MCF 10A (cell line): ENCODE measurements around the gene SF3B3. TPM values are rescaled to one million over a fixed set of nuclear protein-coding genes. Genes with fewer than 3 reads are reported as not detected.

Source experiments
- BruUV-seq: library from RNA; stranded (reverse); fragments of 400-500 nt; replicated peaks from 2 replicates; lab custom pipeline; 2021; lab: Mats Ljungman, UMichigan
- CTCF ChIA-PET: fragments of 300-600 bp; sonication (Branson Sonifier 250); formaldehyde crosslinking; extraction: SDS; loops from one replicate; lab custom pipeline; 2021; ENCODE audit warnings: antibody characterized with exemption, inconsistent platforms; lab: Yijun Ruan, JAX
- POLR2A ChIA-PET: fragments of 300-600, 350-650 bp; sonication (Branson Sonifier 250); formaldehyde crosslinking; extraction: SDS; loops from one replicate; lab custom pipeline; 2020; ENCODE audit warnings: antibody characterized with exemption, inconsistent platforms; lab: Yijun Ruan, JAX
- DNase-seq: peaks from one replicate; pipeline ENCODE4 v3.0.0-alpha.2; 2018; ENCODE audit not compliant: unreplicated experiment
- H3K27ac Mint-ChIP-seq: one replicate; pipeline ENCODE4 v1.8.0; 2022; ENCODE audit warnings: mild to moderate bottlenecking, low read depth, mixed read lengths; ENCODE audit not compliant: unreplicated experiment
- H3K27me3 Mint-ChIP-seq: one replicate; pipeline ENCODE4 v1.8.0; 2022; ENCODE audit warnings: mixed read lengths; ENCODE audit not compliant: insufficient read depth, unreplicated experiment
- H3K36me3 Mint-ChIP-seq: one replicate; pipeline ENCODE4 v1.8.0; 2022; ENCODE audit warnings: mild to moderate bottlenecking, moderate library complexity, mixed read lengths; ENCODE audit not compliant: insufficient read depth, unreplicated experiment
- H3K4me1 Mint-ChIP-seq: one replicate; pipeline ENCODE4 v1.8.0; 2022; ENCODE audit warnings: mixed read lengths; ENCODE audit not compliant: insufficient read depth, unreplicated experiment
- H3K4me3 Mint-ChIP-seq: one replicate; pipeline ENCODE4 v1.8.0; 2022; ENCODE audit warnings: mild to moderate bottlenecking, moderate library complexity, mixed read lengths; ENCODE audit not compliant: unreplicated experiment
- H3K9me3 Mint-ChIP-seq: one replicate; pipeline ENCODE4 v1.8.0; 2022; ENCODE audit warnings: mixed read lengths; ENCODE audit not compliant: unreplicated experiment
- intact Hi-C: fragments of 100-400 bp; cut with micrococcal nuclease; formaldehyde crosslinking; loops from 2 replicates; pipeline ENCODE4 v1.14.1; 2022
- total RNA-seq: library from RNA; stranded (reverse); gene quantifications from 2 replicates; pipeline ENCODE4 v1.2.3, GENCODE V29; 2022
- TF ChIP-seq, protein P1 (sequence below): fragments of 200-600 bp; IDR thresholded peaks from one replicate; pipeline ENCODE4 v1.8.0; 2022; ENCODE audit warnings: antibody characterized with exemption, mild to moderate bottlenecking; ENCODE audit not compliant: unreplicated experiment

Gene SF3B3
- total RNA-seq, 1 experiment from 2014 or later: 309 TPM

DNA sequence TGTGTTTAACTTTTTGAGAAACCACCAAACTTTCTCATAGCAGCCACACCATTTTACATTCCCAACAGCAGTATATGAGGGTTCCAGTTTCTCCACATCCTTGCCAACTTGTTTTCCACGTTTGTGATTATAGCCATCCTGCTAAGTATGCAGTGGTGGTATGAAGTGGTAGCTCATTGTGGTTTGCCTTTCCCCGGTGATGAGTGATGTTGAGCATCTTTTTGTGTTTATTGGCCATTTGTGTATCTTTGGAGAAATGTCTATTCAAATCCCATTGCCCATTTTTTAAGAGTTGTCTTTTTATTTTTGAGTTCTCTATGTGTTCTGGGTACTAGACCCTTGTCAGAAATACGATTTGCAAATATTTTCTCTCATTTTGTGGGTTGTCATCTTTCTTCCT is 17.4 kb downstream of the SF3B3 start:
- POLR2A ChIA-PET: interaction anchor here (1.1 to 1.4 kb wide), 3 partner anchors 8 to 27 kb away, joined by 4 to 5 read pairs (median 5); no protein-coding TSS in a partner anchor
- no peak for DNase-seq
- Mint-ChIP-seq H3K36me3 (peaks cover 100% of the 10 kb centered on the region), H3K9me3 (no peaks in the 10 kb centered on the region), H3K27ac (no peak overlapping the region), H3K27me3 (no peaks in the 10 kb centered on the region), H3K4me1 (no peaks in the 10 kb centered on the region), H3K4me3 (no peak overlapping the region)
- TF ChIP-seq, protein P1, sequence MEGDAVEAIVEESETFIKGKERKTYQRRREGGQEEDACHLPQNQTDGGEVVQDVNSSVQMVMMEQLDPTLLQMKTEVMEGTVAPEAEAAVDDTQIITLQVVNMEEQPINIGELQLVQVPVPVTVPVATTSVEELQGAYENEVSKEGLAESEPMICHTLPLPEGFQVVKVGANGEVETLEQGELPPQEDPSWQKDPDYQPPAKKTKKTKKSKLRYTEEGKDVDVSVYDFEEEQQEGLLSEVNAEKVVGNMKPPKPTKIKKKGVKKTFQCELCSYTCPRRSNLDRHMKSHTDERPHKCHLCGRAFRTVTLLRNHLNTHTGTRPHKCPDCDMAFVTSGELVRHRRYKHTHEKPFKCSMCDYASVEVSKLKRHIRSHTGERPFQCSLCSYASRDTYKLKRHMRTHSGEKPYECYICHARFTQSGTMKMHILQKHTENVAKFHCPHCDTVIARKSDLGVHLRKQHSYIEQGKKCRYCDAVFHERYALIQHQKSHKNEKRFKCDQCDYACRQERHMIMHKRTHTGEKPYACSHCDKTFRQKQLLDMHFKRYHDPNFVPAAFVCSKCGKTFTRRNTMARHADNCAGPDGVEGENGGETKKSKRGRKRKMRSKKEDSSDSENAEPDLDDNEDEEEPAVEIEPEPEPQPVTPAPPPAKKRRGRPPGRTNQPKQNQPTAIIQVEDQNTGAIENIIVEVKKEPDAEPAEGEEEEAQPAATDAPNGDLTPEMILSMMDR: no peak
- BruUV-seq: TSS peak; percentile 6
- CTCF ChIA-PET: interaction anchor here (0.7 to 1.4 kb wide), 4 partner anchors 11 to 177 kb away, joined by 3 to 4 read pairs (median 4); no protein-coding TSS in a partner anchor
- intact Hi-C loops: no loop called here

DNA sequence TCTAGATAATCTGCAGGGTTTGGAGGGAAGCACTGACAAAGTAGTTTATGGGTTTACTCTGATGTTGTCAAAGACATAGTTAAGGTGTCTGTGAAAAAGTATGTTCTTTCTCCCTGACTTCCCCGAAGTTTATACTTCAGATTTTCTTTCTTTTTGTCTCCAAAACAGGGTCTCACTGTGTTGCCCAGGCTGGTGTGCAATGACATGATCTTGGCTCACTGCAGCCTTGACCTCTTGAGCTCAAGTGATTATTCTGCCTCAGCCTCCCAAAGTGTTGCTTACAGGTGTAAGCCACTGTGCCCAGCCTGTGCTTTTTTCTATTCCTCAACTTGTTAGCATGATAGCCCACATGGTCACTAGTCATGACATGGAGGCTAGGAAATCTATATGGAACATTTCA is 20.9 kb downstream of the SF3B3 start:
- no peak overlapping the region for H3K4me3 Mint-ChIP-seq
- POLR2A ChIA-PET: no interaction called here
- no TSS peak for BruUV-seq

DNA sequence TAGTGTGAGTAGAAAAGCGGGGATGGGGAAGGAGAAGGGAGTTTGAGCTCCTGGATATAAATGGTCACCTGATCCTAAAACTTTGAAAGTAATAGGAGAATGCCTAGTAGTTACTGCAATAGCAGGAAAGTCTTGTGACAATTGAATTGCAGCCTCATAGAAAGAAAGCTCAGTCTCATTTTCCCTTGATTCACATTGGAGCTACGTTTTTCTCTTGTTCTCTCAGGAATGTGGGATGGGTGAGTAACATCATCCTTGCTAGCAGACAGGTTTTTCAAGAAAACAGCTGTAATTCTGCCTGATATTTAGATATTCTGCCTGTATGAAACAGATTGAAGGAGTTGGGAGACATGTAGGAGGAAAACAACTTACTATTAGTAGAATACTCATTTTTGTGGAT is 25.3 kb downstream of the SF3B3 start:
- no peaks in the 10 kb centered on the region for H3K27me3 Mint-ChIP-seq
- H3K27ac Mint-ChIP-seq: no peak overlapping the region
- H3K9me3 Mint-ChIP-seq: no peaks in the 10 kb centered on the region
- no peak overlapping the region for H3K4me3 Mint-ChIP-seq
- peaks cover 5% of the 10 kb centered on the region for H3K4me1 Mint-ChIP-seq
- intact Hi-C loops: no loop called here
- no peak for DNase-seq
- H3K36me3 Mint-ChIP-seq: peaks cover 96% of the 10 kb centered on the region
- TF ChIP-seq, protein P1: no peak
- ChIA-PET POLR2A (interaction anchor here (1.1 to 1.8 kb wide), 4 partner anchors 11 to 17 kb away, joined by 3 to 7 read pairs (median 6); no protein-coding TSS in a partner anchor), CTCF (interaction anchor here (0.8 to 1.5 kb wide), 3 partner anchors 9 to 19 kb away, joined by 3 read pairs; no protein-coding TSS in a partner anchor)
- BruUV-seq: TSS peak; percentile 7

More for the DNA sequence above, 20.9 kb downstream of the SF3B3 start:
- intact Hi-C loops: no loop called here
- TF ChIP-seq, protein P1: no peak
- CTCF ChIA-PET: interaction anchor here (0.7 to 2.5 kb wide), 2 partner anchors 30 to 108 kb away, joined by 3 to 11 read pairs; no protein-coding TSS in a partner anchor
- Mint-ChIP-seq H3K9me3 (no peaks in the 10 kb centered on the region), H3K27me3 (no peaks in the 10 kb centered on the region), H3K4me1 (no peaks in the 10 kb centered on the region), H3K27ac (peak overlapping the region; percentile 46), H3K36me3 (peaks cover 100% of the 10 kb centered on the region)
- DNase-seq: no peak

DNA sequence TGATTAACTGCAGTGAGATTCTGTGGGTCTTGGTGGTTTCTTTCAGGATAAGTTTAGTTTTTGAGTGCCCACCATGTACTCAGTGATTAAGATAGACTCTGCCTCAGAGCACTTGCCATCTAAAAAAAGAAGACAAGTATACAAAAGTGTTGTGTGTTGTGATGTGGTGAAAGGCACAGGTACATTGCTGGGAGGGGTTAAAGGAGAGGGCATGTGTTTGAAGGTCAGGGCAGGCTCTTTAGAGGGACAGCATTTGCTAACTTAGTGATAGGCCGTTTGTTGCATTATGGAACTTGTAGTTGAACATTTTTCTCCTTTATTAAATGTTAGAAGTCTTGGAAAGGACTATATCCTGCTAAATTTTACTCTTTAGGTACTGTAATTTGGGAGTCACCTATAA is 26.5 kb downstream of the SF3B3 start:
- peaks cover 5% of the 10 kb centered on the region for H3K4me1 Mint-ChIP-seq
- intact Hi-C loops: no loop called here
- CTCF ChIA-PET: interaction anchor here (1.0 to 2.0 kb wide), 2 partner anchors 103 to 221 kb away, joined by 5 to 7 read pairs; no protein-coding TSS in a partner anchor
- POLR2A ChIA-PET: interaction anchor here (0.7 kb wide), 1 partner anchor 1246 kb away, joined by 4 read pairs; no protein-coding TSS in a partner anchor
- TF ChIP-seq, protein P1: no peak
- no peak overlapping the region for H3K27ac Mint-ChIP-seq
- H3K27me3 Mint-ChIP-seq: no peaks in the 10 kb centered on the region
- H3K9me3 Mint-ChIP-seq: no peaks in the 10 kb centered on the region
- DNase-seq: no peak
- H3K36me3 Mint-ChIP-seq: peaks cover 96% of the 10 kb centered on the region
- no TSS peak for BruUV-seq
- H3K4me3 Mint-ChIP-seq: no peak overlapping the region
